Upper lobe of left lung (tissue), 6 donors: ENCODE results near the gene PTBP1. TPM values are rescaled to one million over a fixed set of nuclear protein-coding genes. Genes with fewer than 3 reads are reported as not detected.
A peak's percentile ranks its signal among the peaks of the same experiment; 100 is the strongest.

Source experiments
- ATAC-seq, 2 donors: fragments of 200-7000 bp; cut with Tn5 transposase; one replicate each; pipeline ENCODE4 v1.9.1; 2022; ENCODE audit warnings: mild to moderate bottlenecking in 2 of 2, moderate library complexity in 2 of 2; ENCODE audit not compliant: low FRiP score in 2 of 2
- DNase-seq, 2 donors: peaks; one replicate each; pipeline ENCODE4 v3.0.0-alpha.2; 2019 to 2020
- H3K27ac ChIP-seq, 4 donors: fragments of 200-600 bp; sonication (generic); one replicate each; pipeline ENCODE4 v1.5.1; 2016 to 2019
- H3K27me3 ChIP-seq, 4 donors: fragments of 200-600 bp; sonication (generic); one replicate each; pipeline ENCODE4 v1.5.1; 2017 to 2019
- H3K36me3 ChIP-seq, 4 donors: fragments of 200-600 bp; sonication (generic); one replicate each; pipeline ENCODE4 v1.5.1; 2016 to 2019
- H3K4me1 ChIP-seq, 4 donors: fragments of 200-600 bp; sonication (generic); one replicate each; pipeline ENCODE4 v1.5.1; 2018 to 2019
- H3K4me3 ChIP-seq, 4 donors: fragments of 200-600 bp; sonication (generic); one replicate each; pipeline ENCODE4 v1.5.1; 2017 to 2019; ENCODE audit warnings: mild to moderate bottlenecking in 2 of 4, moderate library complexity in 1 of 4
- H3K9me3 ChIP-seq, 4 donors: fragments of 200-600 bp; sonication (generic); one replicate each; pipeline ENCODE4 v1.5.1; 2018 to 2019
- EP300 ChIP-seq, 4 donors: sonication (generic); formaldehyde crosslinking; IDR thresholded peaks; one replicate each; pipeline ENCODE4 v1.5.1; 2017; ENCODE audit warnings: antibody characterized with exemption in 4 of 4, control low read depth in 2 of 4
- POLR2A ChIP-seq, 4 donors: fragments of 450-650 bp; IDR thresholded peaks; one replicate each; pipeline ENCODE4 v1.5.1; 2016 to 2017; ENCODE audit warnings: antibody characterized with exemption in 4 of 4, mild to moderate bottlenecking in 2 of 4
- POLR2AphosphoS5 ChIP-seq, 2 donors: sonication (generic); formaldehyde crosslinking; IDR thresholded peaks; one replicate each; pipeline ENCODE4 v1.5.1; 2017; ENCODE audit warnings: antibody characterized with exemption in 2 of 2
- WGBS, 2 donors: methylation state at CpG; one replicate each; pipeline ENCODE4 v1.1.5; 2017 to 2018; 5-methylcytosine and 5-hydroxymethylcytosine counted together
- total RNA-seq, 6 donors: library from RNA; depleted of rRNA in 4 of 6; stranded (reverse); fragments of >200 nt in 4 of 6; gene quantifications; one replicate each; pipeline versions ENCODE4 v1.1.0 to v1.2.1, GENCODE V29; 2016 to 2021
- TF ChIP-seq, protein P1 (sequence below), 6 experiments: fragments of 450-650 bp in 4 of 6; fragments of 200-600 bp in 2 of 6; sonication (generic) in 2 of 6; IDR thresholded peaks; one replicate each; pipeline ENCODE4 v1.5.1; 2016 to 2019; ENCODE audit warnings: antibody characterized with exemption in 6 of 6
- donor health status: DM: no; HTN: no; CAD: no; lungs with moderate emphysema.
- donor health status: DM: no; HTN: yes; CAD: no; lungs with severe emphysema.

The PTBP1 gene
- total RNA-seq, 6 donors from 2014 or later: 122 to 270 (median 219) TPM

DNA sequence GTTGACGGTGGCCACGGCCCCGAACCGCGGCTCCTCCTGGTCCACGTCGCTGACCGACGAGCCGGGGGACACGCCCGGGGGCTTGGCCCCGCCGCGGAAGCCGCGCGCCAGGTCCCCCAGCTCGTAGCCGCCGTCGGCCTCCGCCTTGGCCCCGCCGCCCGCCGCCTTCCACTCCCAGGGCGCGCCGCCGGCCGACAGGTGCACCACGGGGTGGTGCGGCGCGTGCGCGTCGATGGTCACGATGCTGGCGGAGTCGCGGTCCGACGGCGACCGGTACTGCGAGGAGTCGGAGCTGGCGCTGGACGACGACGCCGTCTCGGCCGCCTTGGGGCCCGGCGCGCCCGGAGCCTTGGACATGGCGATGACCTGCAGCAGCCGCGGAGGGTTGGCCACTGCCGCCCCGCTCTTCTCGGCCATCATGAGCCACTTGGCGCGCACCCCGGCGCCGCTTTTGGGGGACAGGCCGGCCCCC, 15.5 kb downstream of the PTBP1 start:
- H3K9me3 ChIP-seq: no peaks in the 10 kb centered on the region
- H3K27ac ChIP-seq: no peak overlapping the region
- H3K4me3 ChIP-seq: no peak overlapping the region
- TF ChIP-seq, protein P1, sequence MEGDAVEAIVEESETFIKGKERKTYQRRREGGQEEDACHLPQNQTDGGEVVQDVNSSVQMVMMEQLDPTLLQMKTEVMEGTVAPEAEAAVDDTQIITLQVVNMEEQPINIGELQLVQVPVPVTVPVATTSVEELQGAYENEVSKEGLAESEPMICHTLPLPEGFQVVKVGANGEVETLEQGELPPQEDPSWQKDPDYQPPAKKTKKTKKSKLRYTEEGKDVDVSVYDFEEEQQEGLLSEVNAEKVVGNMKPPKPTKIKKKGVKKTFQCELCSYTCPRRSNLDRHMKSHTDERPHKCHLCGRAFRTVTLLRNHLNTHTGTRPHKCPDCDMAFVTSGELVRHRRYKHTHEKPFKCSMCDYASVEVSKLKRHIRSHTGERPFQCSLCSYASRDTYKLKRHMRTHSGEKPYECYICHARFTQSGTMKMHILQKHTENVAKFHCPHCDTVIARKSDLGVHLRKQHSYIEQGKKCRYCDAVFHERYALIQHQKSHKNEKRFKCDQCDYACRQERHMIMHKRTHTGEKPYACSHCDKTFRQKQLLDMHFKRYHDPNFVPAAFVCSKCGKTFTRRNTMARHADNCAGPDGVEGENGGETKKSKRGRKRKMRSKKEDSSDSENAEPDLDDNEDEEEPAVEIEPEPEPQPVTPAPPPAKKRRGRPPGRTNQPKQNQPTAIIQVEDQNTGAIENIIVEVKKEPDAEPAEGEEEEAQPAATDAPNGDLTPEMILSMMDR (IDR thresholded peaks at IDR 0.05): no peak
- no peak for TF ChIP-seq EP300 (IDR thresholded peaks at IDR 0.05)
- no peak for TF ChIP-seq POLR2AphosphoS5 (IDR thresholded peaks at IDR 0.05)
- no peak for TF ChIP-seq POLR2A (IDR thresholded peaks at IDR 0.05)
- ATAC-seq (no peak), DNase-seq (peak in 1 of 2 donors; percentile 86)
- 89 to 94% methylated on average over 25 to 54 of the region's 72 CpGs for WGBS, 2 donors
- peaks cover 0 to 2% (median 0%) of the 10 kb centered on the region in 4 donors for H3K4me1 ChIP-seq
- no peaks in the 10 kb centered on the region for H3K27me3 ChIP-seq
- peaks cover 48 to 69% (median 57%) of the 10 kb centered on the region in 4 donors for H3K36me3 ChIP-seq

DNA sequence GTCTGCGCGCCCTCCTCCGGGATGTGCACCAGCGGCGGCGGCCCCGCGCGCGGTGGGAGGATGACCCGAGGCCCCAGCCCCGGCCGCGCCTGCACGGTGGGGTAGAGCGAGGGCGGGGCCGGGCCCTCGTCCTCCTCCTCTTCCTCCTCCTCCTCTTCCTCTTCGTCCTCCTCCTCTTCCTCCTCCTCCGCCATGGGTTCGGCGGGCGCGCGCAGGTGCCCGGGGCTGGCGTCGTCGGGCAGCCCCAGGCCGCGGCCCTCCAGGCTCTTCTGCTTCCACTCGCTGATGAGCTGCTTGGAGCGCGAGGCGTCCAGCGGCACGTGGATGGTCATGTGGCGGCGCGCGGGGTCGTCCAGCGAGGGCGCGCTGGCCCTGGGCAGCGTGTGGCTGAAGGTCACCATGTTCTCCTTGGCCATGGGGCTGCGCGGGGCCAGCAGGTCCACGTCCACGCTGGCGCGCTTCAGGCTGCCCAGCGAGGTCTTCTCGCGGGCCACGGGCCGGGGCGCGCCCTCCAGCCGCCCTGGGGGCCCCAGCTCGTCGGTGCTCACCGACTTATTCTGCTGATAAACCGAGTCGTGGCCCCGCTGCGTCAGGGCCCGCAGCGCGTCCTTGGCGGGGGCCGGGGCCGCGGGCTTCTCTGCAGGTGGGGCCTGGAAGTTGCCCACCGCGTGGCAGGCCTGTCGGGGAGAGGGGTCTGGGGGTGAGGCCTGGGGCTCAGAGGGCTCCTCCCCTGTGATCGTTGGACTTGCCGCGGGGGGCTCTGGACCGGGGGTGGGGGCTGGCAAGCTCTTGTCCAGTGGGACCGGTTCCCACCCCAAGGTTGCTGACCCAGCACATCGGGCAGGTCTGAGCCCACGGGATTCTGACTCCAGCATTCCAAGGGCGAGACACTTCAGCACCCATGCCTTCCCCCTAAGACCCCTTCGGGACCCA, 16.2 kb downstream of the PTBP1 start:
- H3K9me3 ChIP-seq: no peaks in the 10 kb centered on the region
- peaks cover 41 to 62% (median 50%) of the 10 kb centered on the region in 4 donors for H3K36me3 ChIP-seq
- DNase-seq (peak in 1 of 2 donors; percentile 84), ATAC-seq (peak in 1 of 2 donors; percentile 2)
- no peaks in the 10 kb centered on the region for H3K27me3 ChIP-seq
- TF ChIP-seq EP300 (IDR thresholded peaks at IDR 0.05) (no peak), POLR2AphosphoS5 (IDR thresholded peaks at IDR 0.05) (no peak), POLR2A (IDR thresholded peaks at IDR 0.05) (no peak)
- TF ChIP-seq, protein P1 (IDR thresholded peaks at IDR 0.05): no peak
- no peak overlapping the region for H3K27ac ChIP-seq
- H3K4me1 ChIP-seq: no peaks in the 10 kb centered on the region
- WGBS, 2 donors: 94 to 95% methylated on average over 61 to 78 of the region's 87 CpGs
- H3K4me3 ChIP-seq: no peak overlapping the region

DNA sequence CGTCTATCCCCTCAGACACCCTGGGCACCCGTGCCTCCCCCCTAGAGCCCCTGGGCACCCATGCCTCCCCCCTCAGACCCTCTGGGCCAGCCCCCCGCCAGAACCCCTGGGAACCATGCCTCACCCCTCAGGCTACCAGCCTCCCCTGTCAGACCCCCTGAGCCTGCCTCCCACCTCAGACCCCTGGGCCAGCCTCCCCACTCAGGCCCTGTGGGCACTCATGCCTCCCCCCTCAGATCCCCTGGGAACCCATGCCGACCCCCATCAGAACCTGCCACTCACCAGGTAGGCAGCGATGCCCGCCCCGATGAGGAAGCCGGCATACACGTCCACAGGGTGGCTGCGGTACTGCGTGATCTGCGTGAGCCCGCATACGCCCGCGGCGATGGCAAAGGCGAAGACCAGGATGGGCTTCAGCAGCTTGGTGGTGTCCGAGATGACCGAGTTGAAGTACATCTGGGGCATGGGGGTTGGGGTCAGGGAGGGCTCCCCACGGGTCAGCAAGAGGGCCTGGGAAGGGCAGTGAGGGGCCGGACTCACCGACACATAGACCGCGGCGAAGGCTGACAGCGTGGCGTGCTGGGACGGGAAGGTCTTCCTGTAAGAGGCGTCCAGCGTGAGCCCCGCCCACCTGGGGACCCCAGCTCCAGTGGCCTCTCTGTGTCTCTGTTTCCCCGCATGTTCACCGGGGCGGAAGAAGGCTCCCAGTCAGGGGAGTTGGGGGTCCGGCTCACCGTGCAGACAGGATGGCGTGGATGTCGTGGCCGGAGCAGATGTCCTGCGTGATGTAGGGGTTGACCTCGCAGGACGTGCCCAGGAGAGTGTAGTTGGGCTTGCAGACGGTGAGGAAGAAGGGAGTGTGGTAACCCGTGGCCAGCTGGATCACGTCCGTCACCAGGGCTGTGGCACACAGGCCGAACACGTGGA, 17.2 kb downstream of the PTBP1 start:
- 88 to 92% methylated on average over 32 to 48 of the region's 49 CpGs for WGBS, 2 donors
- Histone ChIP-seq H3K27me3 (no peaks in the 10 kb centered on the region), H3K4me3 (no peak overlapping the region), H3K9me3 (no peaks in the 10 kb centered on the region), H3K4me1 (no peaks in the 10 kb centered on the region), H3K27ac (no peak overlapping the region), H3K36me3 (peaks cover 32 to 53% (median 41%) of the 10 kb centered on the region in 4 donors)
- TF ChIP-seq, protein P1 (IDR thresholded peaks at IDR 0.05): no peak
- no peak for TF ChIP-seq POLR2AphosphoS5 (IDR thresholded peaks at IDR 0.05)
- no peak for TF ChIP-seq POLR2A (IDR thresholded peaks at IDR 0.05)
- TF ChIP-seq EP300 (IDR thresholded peaks at IDR 0.05): no peak
- ATAC-seq: peak; percentile 1 to 4
- DNase-seq: peak in 1 of 2 donors; percentile 86

DNA sequence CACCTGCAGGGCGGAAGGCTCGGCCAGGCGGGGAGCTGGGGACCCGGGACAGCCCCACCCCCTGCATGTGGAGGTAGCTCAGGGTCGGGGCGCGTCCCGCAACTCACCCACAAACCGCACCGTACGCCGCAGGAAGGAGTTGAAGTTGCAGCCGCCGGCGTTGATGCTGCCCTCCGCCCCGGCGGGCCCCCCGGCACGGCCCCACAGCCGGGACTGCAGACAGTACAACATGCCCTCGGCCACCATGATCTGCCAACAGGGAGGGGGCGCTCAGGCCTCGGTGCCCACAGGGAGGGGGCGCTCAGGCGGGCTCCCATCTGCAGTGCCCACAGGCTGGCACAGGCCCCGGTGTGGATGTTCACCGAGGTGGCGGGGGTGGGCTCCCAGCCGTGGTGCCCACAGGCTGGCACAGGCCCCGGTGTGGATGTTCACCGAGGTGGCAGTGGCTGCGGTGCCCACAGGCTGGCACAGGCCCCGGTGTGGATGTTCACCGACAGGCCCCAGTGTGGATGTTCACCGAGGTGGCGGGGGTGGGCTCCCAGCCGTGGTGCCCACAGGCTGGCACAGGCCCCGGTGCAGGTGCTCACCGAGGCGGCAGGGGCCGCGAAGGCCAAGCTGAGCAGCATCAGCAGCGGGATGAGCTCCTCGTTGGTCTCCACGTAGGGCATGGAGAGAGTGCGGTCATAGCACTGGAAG, 18.0 kb downstream of the PTBP1 start:
- peak; percentile 4 to 9 for ATAC-seq
- WGBS, 2 donors: 93 to 100% methylated on average over 1 to 28 of the region's 47 CpGs

More for the DNA sequence above, 18.0 kb downstream of the PTBP1 start:
- Histone ChIP-seq H3K4me3 (no peak overlapping the region), H3K4me1 (no peaks in the 10 kb centered on the region), H3K27me3 (no peaks in the 10 kb centered on the region), H3K27ac (no peak overlapping the region), H3K9me3 (no peaks in the 10 kb centered on the region), H3K36me3 (peaks cover 24 to 44% (median 33%) of the 10 kb centered on the region in 4 donors)
- TF ChIP-seq POLR2A (IDR thresholded peaks at IDR 0.05) (no peak), POLR2AphosphoS5 (IDR thresholded peaks at IDR 0.05) (no peak), EP300 (IDR thresholded peaks at IDR 0.05) (no peak)
- TF ChIP-seq, protein P1 (IDR thresholded peaks at IDR 0.05): no peak
- peak in 1 of 2 donors; percentile 83 for DNase-seq
